GM19395 (cell line): ENCODE results near the gene DSC2.
"Not testable (repeated sequence)": the region's sequence is repeated elsewhere in the genome, so short reads cannot be mapped to it uniquely, and the experiment has no call there.

Experiments
- ATAC-seq: cut with Tn5 transposase; IDR thresholded peaks from one replicate; pipeline ENCODE4 v1.9.1; 2021; ENCODE audit warnings: mild to moderate bottlenecking, moderate library complexity; ENCODE audit not compliant: unreplicated experiment

Gene DSC2

GRCh38 chr18:31045599-31045998 is 56.6 kb downstream of the DSC2 start:
- no peak for ATAC-seq

GRCh38 chr18:31044926-31045325 is 57.3 kb downstream of the DSC2 start:
- no peak for ATAC-seq

DNA sequence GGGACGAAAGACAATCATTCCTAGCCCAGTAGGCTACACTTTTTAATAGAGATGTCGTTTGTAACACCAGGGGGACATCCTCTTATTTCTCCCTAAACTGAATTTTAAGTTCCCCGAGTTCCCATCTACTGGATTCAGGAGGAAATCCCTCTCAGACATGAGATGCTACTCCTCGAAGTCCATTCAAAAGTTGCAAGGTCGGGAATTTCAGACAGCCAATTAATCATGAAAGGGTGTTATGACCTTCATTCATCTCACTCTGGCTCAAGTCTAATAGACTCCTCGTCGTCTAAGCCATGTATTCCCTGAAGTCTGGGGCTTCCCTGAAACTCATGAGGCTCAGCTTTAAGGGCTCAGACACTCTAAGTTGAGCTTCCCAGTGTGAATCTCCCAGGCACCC is 58.5 kb downstream of the DSC2 start:
- ATAC-seq = no peak

- no peak for ATAC-seq
Measured at GRCh38 chr18:31042406-31043181, 59.6 kb downstream of the DSC2 start, which contains the start of gene DSC3. Gene DSC3 (minus strand): TSS chr18:31042742. CDS start chr18:31042660, 82 bp downstream.

DNA sequence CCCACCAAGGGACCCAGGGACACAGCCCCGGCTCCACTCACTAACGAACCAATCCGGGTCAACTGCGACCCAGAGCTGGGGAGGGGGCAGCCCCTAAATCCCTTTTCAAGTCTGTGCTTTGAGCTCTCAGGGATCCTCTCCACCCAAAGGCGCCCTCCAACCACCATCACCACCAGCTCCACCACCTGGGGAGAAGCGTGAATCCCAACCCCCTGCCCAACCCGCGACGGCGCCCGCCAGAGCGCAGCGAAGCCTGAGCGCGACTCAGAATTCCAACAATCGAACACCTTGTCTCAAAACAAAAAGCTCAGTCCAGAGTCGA is 60.2 kb downstream of the DSC2 start:
- ATAC-seq = no peak

DNA sequence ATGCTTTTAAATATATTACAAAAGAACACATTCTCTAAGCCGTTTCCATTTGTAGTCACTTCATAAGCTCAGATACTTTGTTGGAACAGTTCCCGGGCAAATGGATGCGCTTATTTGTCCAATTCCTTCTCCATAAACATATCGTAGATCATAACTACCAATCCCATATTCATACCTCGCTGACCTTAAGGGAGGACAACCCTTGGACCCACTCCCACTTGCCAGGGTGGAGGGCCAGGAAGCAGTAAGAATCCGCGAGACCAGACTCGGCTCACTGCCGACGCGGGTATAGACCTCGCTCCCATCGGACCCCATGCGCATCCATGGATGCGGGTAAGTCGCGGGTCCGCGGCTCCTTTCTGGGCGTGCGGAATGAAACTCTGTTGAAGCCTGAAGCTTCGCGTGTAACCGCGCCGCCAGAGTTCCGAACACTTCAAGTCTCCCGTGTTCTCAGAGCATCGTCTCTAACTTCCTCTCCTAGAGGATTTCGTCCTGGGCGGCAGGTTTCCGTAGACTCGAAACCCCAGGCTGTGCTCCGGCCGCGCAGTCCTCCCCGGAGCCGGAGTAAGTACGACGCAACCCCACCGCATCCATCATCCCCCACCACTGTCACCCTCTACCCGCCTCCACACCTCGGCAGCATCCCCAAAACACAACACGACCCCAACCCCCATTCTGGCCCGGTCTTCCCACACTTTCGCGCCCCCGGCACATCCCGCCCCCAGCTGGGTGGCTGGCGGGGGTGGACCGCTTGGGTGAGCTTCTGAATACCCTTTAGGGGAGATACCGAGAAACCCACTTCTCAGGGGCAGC is 60.7 kb downstream of the DSC2 start:
- ATAC-seq = no peak

DNA sequence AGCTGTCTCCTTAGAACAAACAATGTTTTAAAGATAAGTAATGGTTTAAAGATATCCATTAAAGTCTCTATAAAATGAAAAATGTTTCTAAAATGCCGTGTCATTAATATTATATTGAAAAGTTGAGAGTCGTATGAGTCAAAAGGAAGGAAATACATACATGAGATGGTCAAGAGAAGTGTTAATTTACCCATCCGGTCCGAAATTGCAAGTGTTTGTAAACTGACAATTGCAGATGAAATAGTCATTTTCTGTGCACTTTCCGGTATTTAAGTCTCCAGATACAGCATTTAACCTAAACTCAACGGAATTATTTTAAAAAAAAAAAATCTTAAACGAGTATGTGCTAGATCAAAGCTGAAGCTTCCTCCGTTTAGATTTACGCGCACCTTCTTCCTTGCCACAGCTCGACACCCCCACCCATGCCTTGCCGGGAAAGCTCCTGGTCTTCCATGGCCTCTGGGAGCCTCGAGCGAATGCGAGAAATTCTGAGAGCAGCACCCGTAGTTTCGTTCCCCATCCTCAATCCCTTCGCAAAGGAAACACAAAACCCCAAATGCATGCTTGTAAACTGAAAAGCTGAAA is 61.4 kb downstream of the DSC2 start:
- no peak for ATAC-seq

DNA sequence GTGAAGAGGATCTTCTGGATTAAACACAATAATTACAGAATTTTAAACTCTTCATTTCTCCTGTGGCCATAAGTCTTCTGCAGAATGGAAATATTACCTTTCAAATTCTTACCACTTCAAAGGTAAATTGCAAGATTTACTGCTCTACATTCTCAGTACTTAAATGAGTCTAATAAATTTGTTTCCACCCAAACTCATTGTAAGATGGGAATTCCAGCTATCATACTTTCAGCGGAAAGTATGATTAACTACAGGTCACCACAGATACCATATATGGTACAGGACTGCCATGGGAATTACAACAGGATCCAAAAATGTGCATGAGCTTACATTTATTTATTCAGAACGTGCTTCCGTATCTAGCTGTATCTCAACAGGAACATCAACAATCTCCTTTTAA is 62.8 kb downstream of the DSC2 start:
- no peak for ATAC-seq

- ATAC-seq = not testable (repeated sequence)
Measured at GRCh38 chr18:31037686-31038085, 64.5 kb downstream of the DSC2 start.

DNA sequence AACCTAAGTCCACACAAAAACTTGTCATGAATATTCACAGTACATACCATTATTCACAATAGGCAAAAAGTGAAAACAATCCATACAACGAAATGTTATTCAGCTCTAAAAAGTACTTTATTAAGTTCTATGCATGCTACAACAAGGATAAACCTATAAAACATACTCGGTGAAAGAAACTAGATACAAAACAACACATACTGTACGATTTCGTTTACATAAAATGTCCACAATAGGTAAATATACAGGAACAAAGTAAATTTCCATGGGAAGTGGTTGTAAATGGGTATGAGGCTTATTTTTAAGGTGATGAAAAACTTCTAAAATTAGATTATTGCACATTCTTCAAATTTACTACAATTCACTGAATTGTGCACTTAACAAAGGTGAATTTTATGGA is 67.7 kb downstream of the DSC2 start:
- no peak for ATAC-seq

GRCh38 chr18:31030574-31031278 is 71.5 kb downstream of the DSC2 start:
- ATAC-seq = no peak

DNA sequence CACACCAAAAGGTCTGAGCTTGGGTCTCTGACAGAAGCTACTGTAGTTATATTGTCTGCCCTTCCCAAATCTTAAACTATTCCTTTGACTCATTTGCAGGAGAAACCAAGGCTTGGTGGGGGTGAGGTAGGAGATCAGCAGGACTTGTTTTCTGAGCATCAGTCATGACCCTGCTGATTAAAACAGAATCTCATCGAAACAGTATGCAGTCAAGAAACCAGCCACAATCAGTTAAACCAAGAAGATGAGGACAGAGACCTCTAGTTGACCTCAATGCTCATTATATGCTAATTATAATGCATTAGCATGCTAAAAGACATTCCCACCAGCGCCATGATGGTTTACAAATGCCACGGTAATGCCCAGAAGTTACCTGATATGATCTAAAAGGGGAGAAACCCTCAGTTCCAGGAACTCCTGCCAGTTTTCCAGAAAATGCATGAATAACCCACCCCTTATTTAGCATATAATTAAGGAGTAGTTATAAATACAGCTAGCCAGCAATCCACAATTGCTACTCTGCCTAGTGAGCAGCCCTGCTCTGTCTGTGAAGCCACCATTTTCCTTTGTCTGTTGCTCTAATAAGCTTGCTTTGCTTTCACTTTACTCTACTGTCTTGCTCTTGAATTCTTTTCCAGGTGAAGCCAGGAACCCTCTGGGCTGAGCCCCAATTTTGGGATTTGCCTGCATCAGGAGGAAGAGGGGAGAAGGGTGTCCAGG is 86.3 kb downstream of the DSC2 start:
- no peak for ATAC-seq

DNA sequence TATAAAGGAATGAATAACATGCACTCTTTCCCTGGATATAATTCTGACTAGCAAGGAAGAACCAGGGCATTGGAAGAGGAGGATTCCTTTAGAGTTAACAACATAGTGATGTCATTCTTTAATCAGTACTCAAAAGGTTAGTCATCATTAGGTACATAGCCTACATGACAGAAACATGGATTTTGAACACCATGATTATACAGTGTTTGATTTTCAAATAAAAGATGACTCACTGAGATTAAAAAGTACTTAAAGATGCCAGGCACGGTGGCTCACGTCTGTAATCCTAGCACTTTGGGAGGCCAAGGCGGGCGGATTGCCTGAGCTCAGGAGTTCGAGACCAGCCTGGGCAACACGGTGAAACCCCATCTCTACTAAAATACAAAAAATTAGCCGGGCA is 90.8 kb downstream of the DSC2 start:
- not testable (repeated sequence) for ATAC-seq

GRCh38 chr18:31010601-31011000 is 91.6 kb downstream of the DSC2 start:
- ATAC-seq = no peak
